ENCODE results near the gene CORO1A. TPM values are rescaled to one million over a fixed set of nuclear protein-coding genes. Genes with fewer than 3 reads are reported as not detected.
A peak's percentile ranks its signal among the peaks of the same experiment; 100 is the strongest.
"Not testable (repeated sequence)": the region's sequence is repeated elsewhere in the genome, so short reads cannot be mapped to it uniquely, and the experiment has no call there.

The CORO1A gene
- total and polyA plus RNA-seq, 4 donors, result 13.8 to 50.6 (median 35.3) TPM

DNA sequence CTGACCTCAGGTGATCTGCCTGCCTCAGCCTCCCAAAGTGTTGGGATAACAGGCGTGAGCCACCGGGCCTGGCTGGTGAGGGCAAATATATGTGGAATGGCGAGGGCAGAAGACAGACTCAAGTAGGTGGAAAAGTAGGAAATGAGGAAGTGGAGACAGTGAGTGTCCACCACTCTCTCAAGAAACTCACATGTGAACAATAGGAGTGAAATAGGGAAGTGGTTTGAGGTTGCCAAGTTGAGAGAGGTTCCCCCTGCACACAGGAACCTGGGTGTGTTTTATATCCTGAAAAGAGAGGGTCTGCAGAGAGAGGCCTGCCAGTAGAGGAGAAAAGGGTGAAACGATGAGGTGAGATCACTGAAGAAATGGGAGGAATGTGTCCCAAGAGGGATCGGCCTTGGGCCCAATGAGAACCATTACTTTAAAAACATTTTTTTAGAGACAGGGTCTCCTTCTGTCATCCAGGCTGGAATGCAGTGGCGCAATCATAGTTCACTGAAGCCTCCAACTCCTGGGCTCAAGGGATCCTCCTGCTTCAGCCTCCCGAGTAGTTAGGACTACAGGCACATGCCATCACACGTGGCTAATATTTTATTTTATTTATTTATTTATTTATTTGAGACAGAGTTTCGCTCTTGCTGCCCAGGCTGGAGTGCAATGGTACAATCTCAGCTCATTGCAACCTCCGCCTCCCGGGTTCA is 17.1 kb upstream of the CORO1A start:
- Histone ChIP-seq H3K27me3 (ENCODE audit: control insufficient read depth, insufficient read depth, low read length) (no peaks in the 10 kb centered on the region), H3K4me3 (ENCODE audit: low read depth, low read length) (no peak overlapping the region), H3K27ac (ENCODE audit: low read depth, low read length) (no peak overlapping the region), H3K9me3 (ENCODE audit: control insufficient read depth, insufficient read depth, low read length) (no peaks in the 10 kb centered on the region), H3K36me3 (ENCODE audit: control insufficient read depth, insufficient read depth, low read length) (no peaks in the 10 kb centered on the region), H3K4me1 (ENCODE audit: control insufficient read depth, insufficient read depth, low read length) (no peaks in the 10 kb centered on the region)
- WGBS (ENCODE audit: insufficient coverage), result 100% methylated on average over 1 of the region's 11 CpGs
- DNase-seq (ENCODE audit: low read depth in 4 of 6, low spot score in 6 of 6), result no peak

DNA sequence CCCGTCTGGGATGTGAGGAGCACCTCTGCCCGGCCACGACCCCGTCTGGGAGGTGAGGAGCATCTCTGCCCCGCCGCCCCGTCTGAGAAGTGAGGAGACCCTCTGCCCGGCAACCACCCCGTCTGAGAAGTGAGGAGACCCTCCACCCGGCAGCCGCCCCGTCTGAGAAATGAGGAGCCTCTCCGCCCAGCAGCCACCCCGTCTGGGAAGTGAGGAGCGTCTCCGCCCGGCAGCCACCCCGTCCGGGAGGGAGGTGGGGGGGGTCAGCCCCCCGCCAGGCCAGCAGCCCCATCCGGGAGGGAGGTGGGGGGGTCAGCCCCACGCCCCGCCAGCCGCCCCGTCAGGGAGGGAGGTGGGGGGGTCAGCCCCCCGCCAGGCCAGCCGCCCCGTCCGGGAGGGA is 14.7 kb upstream of the CORO1A start:
- no CpG with 5 or more reads among the region's 29 CpGs for WGBS (ENCODE audit: insufficient coverage)
- not testable (repeated sequence) for H3K27me3 ChIP-seq (ENCODE audit: control insufficient read depth, insufficient read depth, low read length); H3K9me3 ChIP-seq (ENCODE audit: control insufficient read depth, insufficient read depth, low read length); H3K27ac ChIP-seq (ENCODE audit: low read depth, low read length); H3K4me1 ChIP-seq (ENCODE audit: control insufficient read depth, insufficient read depth, low read length); H3K36me3 ChIP-seq (ENCODE audit: control insufficient read depth, insufficient read depth, low read length); H3K4me3 ChIP-seq (ENCODE audit: low read depth, low read length); DNase-seq (ENCODE audit: low read depth in 4 of 6, low spot score in 6 of 6)

- not testable (repeated sequence) for H3K4me1 ChIP-seq (ENCODE audit: control insufficient read depth, insufficient read depth, low read length); H3K9me3 ChIP-seq (ENCODE audit: control insufficient read depth, insufficient read depth, low read length); H3K4me3 ChIP-seq (ENCODE audit: low read depth, low read length); H3K27me3 ChIP-seq (ENCODE audit: control insufficient read depth, insufficient read depth, low read length); H3K27ac ChIP-seq (ENCODE audit: low read depth, low read length); DNase-seq (ENCODE audit: low read depth in 4 of 6, low spot score in 6 of 6); H3K36me3 ChIP-seq (ENCODE audit: control insufficient read depth, insufficient read depth, low read length)
- WGBS (ENCODE audit: insufficient coverage), result 99% methylated on average over 12 of the region's 38 CpGs
Measured at GRCh38 chr16:30169416-30169815, 14.0 kb upstream of the CORO1A start.

DNA sequence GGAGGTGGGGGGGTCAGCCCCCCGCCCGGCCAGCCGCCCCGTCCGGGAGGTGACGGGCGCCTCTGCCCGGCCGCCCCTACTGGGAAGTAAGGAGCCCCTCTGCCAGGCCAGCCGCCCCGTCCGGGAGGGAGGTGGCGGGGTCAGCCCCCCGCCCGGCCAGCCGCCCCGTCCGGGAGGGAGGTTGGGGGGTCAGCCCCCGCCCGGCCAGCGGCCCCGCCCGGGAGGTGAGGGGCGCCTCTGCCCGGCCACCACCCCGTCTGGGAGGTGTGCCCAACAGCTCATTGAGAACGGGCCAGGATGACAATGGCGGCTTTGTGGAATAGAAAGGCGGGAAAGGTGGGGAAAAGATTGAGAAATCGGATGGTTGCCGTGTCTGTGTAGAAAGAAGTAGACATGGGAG is 13.3 kb upstream of the CORO1A start:
- H3K27me3 ChIP-seq (ENCODE audit: control insufficient read depth, insufficient read depth, low read length); H3K4me3 ChIP-seq (ENCODE audit: low read depth, low read length); H3K4me1 ChIP-seq (ENCODE audit: control insufficient read depth, insufficient read depth, low read length); H3K36me3 ChIP-seq (ENCODE audit: control insufficient read depth, insufficient read depth, low read length); H3K9me3 ChIP-seq (ENCODE audit: control insufficient read depth, insufficient read depth, low read length); DNase-seq (ENCODE audit: low read depth in 4 of 6, low spot score in 6 of 6); H3K27ac ChIP-seq (ENCODE audit: low read depth, low read length): not testable (repeated sequence)
- no CpG with 5 or more reads among the region's 31 CpGs for WGBS (ENCODE audit: insufficient coverage)

DNA sequence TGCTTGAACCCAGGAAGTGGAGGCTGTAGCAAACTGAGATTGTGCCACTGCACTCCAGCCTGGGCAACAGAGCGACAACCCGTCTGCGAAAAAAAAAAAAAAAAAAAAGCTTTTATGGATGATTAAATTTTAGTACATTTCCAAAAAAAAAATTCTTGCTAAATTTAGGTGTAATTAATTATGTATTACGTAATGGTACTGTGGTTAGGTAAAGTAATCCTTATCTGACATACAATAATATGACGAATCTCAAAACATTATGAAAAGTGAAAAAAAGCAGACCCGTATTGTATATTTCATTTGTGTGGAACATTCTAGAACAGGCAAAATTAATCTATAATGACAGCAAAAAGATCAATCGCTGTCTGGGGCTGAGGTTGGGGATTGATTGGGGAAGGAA is 10.3 kb upstream of the CORO1A start:
- Histone ChIP-seq H3K4me1 (ENCODE audit: control insufficient read depth, insufficient read depth, low read length) (no peaks in the 10 kb centered on the region), H3K27ac (ENCODE audit: low read depth, low read length) (no peak overlapping the region), H3K27me3 (ENCODE audit: control insufficient read depth, insufficient read depth, low read length) (no peaks in the 10 kb centered on the region), H3K9me3 (ENCODE audit: control insufficient read depth, insufficient read depth, low read length) (no peaks in the 10 kb centered on the region), H3K36me3 (ENCODE audit: control insufficient read depth, insufficient read depth, low read length) (no peaks in the 10 kb centered on the region), H3K4me3 (ENCODE audit: low read depth, low read length) (no peak overlapping the region)
- no peak for DNase-seq (ENCODE audit: low read depth in 4 of 6, low spot score in 6 of 6)
- WGBS (ENCODE audit: insufficient coverage), result no CpG with 5 or more reads among the region's 7 CpGs

GRCh38 chr16:30176876-30177275 is 6.5 kb upstream of the CORO1A start:
- not testable (repeated sequence) for H3K4me3 ChIP-seq (ENCODE audit: low read depth, low read length); H3K27me3 ChIP-seq (ENCODE audit: control insufficient read depth, insufficient read depth, low read length); H3K27ac ChIP-seq (ENCODE audit: low read depth, low read length); H3K9me3 ChIP-seq (ENCODE audit: control insufficient read depth, insufficient read depth, low read length); H3K36me3 ChIP-seq (ENCODE audit: control insufficient read depth, insufficient read depth, low read length); DNase-seq (ENCODE audit: low read depth in 4 of 6, low spot score in 6 of 6); H3K4me1 ChIP-seq (ENCODE audit: control insufficient read depth, insufficient read depth, low read length)
- 78% methylated on average over 5 of the region's 6 CpGs for WGBS (ENCODE audit: insufficient coverage)

DNA sequence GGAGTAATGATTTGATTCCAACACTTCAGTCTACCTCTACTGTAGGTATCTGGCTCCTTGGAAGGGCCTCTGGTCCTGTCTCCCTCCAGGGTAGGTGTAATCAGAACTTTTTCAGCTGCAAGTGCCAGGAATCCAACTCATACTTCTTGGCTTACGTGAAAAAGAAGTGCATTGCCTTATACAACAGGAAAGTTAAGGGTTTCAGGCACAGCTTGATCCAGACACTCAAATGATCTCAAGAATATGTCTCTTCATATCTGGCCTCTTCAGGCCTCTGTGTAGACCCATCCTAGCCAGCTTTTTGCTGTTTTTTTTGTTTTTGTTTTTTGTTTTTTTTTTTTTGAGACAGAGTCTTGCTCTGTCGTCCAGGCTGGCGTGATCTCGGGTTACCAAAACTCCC is 4.2 kb upstream of the CORO1A start:
- Histone ChIP-seq H3K27ac (ENCODE audit: low read depth, low read length) (no peak overlapping the region), H3K4me3 (ENCODE audit: low read depth, low read length) (no peak overlapping the region), H3K4me1 (ENCODE audit: control insufficient read depth, insufficient read depth, low read length) (peaks cover 10% of the 10 kb centered on the region), H3K36me3 (ENCODE audit: control insufficient read depth, insufficient read depth, low read length) (no peaks in the 10 kb centered on the region), H3K27me3 (ENCODE audit: control insufficient read depth, insufficient read depth, low read length) (no peaks in the 10 kb centered on the region), H3K9me3 (ENCODE audit: control insufficient read depth, insufficient read depth, low read length) (no peaks in the 10 kb centered on the region)
- no peak for DNase-seq (ENCODE audit: low read depth in 4 of 6, low spot score in 6 of 6)
- 100% methylated on average over 1 of the region's 4 CpGs for WGBS (ENCODE audit: insufficient coverage)

GRCh38 chr16:30179931-30180330 is 3.5 kb upstream of the CORO1A start:
- no peak for DNase-seq (ENCODE audit: low read depth in 4 of 6, low spot score in 6 of 6)
- no peak overlapping the region for H3K27ac ChIP-seq (ENCODE audit: low read depth, low read length)
- no peak overlapping the region for H3K4me3 ChIP-seq (ENCODE audit: low read depth, low read length)
- no peaks in the 10 kb centered on the region for H3K27me3 ChIP-seq (ENCODE audit: control insufficient read depth, insufficient read depth, low read length)
- peaks cover under 1% of the 10 kb centered on the region for H3K36me3 ChIP-seq (ENCODE audit: control insufficient read depth, insufficient read depth, low read length)
- WGBS (ENCODE audit: insufficient coverage), result 88% methylated on average over 7 of the region's 9 CpGs
- no peaks in the 10 kb centered on the region for H3K9me3 ChIP-seq (ENCODE audit: control insufficient read depth, insufficient read depth, low read length)
- H3K4me1 ChIP-seq (ENCODE audit: control insufficient read depth, insufficient read depth, low read length), result peaks cover 17% of the 10 kb centered on the region

DNA sequence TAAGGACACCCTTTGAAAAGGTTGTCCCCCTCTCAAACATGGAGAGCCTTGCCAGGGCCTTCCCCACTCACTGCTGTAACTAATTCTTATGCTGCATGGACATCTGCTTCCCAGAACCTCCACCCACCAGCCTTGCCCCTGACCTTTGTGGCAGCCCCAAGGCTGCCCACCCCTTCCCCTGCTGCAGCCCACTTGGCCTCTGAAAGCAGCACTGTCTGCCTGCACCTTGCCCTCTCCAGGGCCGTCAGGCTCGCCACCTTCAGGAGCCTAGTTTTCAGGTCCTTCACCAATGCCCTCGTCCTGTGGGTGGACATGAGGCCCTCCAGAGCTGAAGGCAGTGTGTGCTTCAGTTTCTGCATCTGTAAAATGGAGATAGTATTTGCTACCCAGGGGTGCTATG is 2.7 kb upstream of the CORO1A start:
- no peak for DNase-seq (ENCODE audit: low read depth in 4 of 6, low spot score in 6 of 6)
- H3K36me3 ChIP-seq (ENCODE audit: control insufficient read depth, insufficient read depth, low read length), result peaks cover 8% of the 10 kb centered on the region
- H3K9me3 ChIP-seq (ENCODE audit: control insufficient read depth, insufficient read depth, low read length), result no peaks in the 10 kb centered on the region
- H3K4me3 ChIP-seq (ENCODE audit: low read depth, low read length), result no peak overlapping the region
- no peaks in the 10 kb centered on the region for H3K27me3 ChIP-seq (ENCODE audit: control insufficient read depth, insufficient read depth, low read length)
- WGBS (ENCODE audit: insufficient coverage), result 78% methylated on average over 3 of the region's 3 CpGs
- peaks cover 25% of the 10 kb centered on the region for H3K4me1 ChIP-seq (ENCODE audit: control insufficient read depth, insufficient read depth, low read length)
- H3K27ac ChIP-seq (ENCODE audit: low read depth, low read length), result no peak overlapping the region

DNA sequence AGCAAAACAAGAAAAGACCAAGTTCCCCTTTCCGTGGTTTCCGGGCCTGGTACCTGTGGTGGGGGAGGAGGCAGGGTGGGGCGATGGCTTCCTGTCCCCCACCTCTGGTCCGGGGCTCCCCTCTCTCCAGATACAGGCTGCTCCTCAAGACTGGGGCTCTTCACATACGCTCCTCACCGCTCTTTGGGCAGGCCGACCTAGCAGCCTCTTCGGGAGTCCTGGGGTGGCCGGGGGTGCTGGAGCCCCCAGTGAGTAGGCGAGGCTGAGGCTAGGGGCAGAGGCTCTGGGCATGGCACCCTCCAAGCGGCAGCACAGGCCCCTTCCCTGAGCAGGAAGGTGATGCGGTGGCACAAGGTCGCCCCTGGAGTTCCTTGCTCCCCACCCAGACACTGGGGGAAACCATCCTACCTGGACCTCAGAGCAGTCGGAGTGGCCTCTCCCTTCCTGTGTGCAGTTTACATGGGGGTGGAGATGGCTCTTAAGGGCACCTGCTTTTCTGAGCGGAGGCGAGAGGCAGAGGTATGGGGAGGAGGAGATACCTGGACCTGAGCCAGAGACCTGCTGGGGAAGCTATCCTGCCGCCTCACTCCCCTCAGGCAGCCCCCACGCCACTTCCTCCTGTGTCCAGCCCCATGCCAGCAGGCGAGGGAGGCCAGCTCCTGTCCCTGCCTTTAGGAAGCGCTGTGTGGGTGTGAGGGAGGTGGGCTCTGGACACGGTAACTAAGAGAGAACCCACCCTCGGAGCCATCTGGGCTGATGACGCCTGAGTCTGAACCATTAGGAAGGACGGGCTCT is 891 bp downstream of the CORO1A start:
- WGBS (ENCODE audit: insufficient coverage), result 43% methylated on average over 17 of the region's 24 CpGs
- peaks cover 35% of the 10 kb centered on the region for H3K36me3 ChIP-seq (ENCODE audit: control insufficient read depth, insufficient read depth, low read length)
- no peaks in the 10 kb centered on the region for H3K9me3 ChIP-seq (ENCODE audit: control insufficient read depth, insufficient read depth, low read length)
- peaks cover 42% of the 10 kb centered on the region for H3K4me1 ChIP-seq (ENCODE audit: control insufficient read depth, insufficient read depth, low read length)
- no peak overlapping the region for H3K27ac ChIP-seq (ENCODE audit: low read depth, low read length)
- H3K4me3 ChIP-seq (ENCODE audit: low read depth, low read length), result peak overlapping the region; percentile 43
- no peaks in the 10 kb centered on the region for H3K27me3 ChIP-seq (ENCODE audit: control insufficient read depth, insufficient read depth, low read length)
- peak in 2 of 6 donors; percentile 12 to 32 for DNase-seq (ENCODE audit: low read depth in 4 of 6, low spot score in 6 of 6)
